Progenitor cell of endocrine pancreas (in vitro differentiated cells): ENCODE results near the gene PDXK. TPM values are rescaled to one million over a fixed set of nuclear protein-coding genes. Genes with fewer than 3 reads are reported as not detected.
A peak's percentile ranks its signal among the peaks of the same experiment; 100 is the strongest.

Source experiments
- DNase-seq: peaks from one replicate; pipeline ENCODE4 v3.0.0; 2021; ENCODE audit warnings: low spot score; ENCODE audit not compliant: unreplicated experiment
- H3K27ac Mint-ChIP-seq: 2 replicates; pipeline ENCODE4 v1.8.0; 2021; ENCODE audit warnings: mild to moderate bottlenecking, moderate library complexity, mixed read lengths
- H3K27me3 Mint-ChIP-seq: 2 replicates; pipeline ENCODE4 v1.8.0; 2021; ENCODE audit warnings: mixed read lengths
- H3K36me3 Mint-ChIP-seq: 2 replicates; pipeline ENCODE4 v1.8.0; 2022; ENCODE audit warnings: mixed read lengths; ENCODE audit not compliant: insufficient read depth
- H3K4me1 Mint-ChIP-seq: 2 replicates; pipeline ENCODE4 v1.8.0; 2021; ENCODE audit warnings: low read depth, mixed read lengths
- H3K4me3 Mint-ChIP-seq: 2 replicates; pipeline ENCODE4 v1.8.0; 2021; ENCODE audit warnings: low read depth, mild to moderate bottlenecking, moderate library complexity, mixed read lengths
- H3K9me3 Mint-ChIP-seq: 2 replicates; pipeline ENCODE4 v1.8.0; 2021; ENCODE audit warnings: low read depth, mixed read lengths
- total RNA-seq: library from RNA; stranded (reverse); gene quantifications from 2 replicates; pipeline ENCODE4 v1.2.1, GENCODE V29; 2021
- TF ChIP-seq, protein P1 (sequence below): fragments of 200-600 bp; sonication (generic); IDR thresholded peaks from one replicate; pipeline ENCODE4 v1.5.0; 2021; ENCODE audit warnings: antibody characterized with exemption, mild to moderate bottlenecking; ENCODE audit not compliant: unreplicated experiment

PDXK gene
- total RNA-seq, 1 donor from 2014 or later, result 57.6 TPM

DNA sequence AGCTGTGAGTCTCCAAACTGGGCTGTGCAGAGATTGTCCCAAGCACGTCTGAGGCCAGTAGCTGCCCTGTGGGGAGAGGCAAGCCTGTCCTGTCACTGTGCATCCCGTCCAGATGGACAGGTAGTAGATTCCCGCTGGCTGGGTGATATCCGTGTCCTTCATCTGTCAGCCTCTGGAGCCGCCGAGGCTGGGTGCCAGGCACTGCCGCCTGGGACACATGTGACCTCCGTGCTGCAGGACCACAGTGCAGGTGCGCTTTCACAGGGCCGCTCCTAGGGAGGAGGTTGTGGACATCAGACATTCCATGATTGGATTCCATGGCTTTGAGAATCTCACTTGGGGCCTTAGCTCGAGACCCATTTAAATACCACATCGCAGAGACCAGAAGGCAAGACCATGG, 4.7 kb downstream of the PDXK start:
- Mint-ChIP-seq H3K27me3 (no peaks in the 10 kb centered on the region), H3K36me3 (no peaks in the 10 kb centered on the region), H3K4me1 (peaks cover 11% of the 10 kb centered on the region), H3K9me3 (no peaks in the 10 kb centered on the region), H3K4me3 (no peak overlapping the region), H3K27ac (no peak overlapping the region)
- TF ChIP-seq, protein P1, sequence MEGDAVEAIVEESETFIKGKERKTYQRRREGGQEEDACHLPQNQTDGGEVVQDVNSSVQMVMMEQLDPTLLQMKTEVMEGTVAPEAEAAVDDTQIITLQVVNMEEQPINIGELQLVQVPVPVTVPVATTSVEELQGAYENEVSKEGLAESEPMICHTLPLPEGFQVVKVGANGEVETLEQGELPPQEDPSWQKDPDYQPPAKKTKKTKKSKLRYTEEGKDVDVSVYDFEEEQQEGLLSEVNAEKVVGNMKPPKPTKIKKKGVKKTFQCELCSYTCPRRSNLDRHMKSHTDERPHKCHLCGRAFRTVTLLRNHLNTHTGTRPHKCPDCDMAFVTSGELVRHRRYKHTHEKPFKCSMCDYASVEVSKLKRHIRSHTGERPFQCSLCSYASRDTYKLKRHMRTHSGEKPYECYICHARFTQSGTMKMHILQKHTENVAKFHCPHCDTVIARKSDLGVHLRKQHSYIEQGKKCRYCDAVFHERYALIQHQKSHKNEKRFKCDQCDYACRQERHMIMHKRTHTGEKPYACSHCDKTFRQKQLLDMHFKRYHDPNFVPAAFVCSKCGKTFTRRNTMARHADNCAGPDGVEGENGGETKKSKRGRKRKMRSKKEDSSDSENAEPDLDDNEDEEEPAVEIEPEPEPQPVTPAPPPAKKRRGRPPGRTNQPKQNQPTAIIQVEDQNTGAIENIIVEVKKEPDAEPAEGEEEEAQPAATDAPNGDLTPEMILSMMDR, result no peak
- no peak for DNase-seq

DNA sequence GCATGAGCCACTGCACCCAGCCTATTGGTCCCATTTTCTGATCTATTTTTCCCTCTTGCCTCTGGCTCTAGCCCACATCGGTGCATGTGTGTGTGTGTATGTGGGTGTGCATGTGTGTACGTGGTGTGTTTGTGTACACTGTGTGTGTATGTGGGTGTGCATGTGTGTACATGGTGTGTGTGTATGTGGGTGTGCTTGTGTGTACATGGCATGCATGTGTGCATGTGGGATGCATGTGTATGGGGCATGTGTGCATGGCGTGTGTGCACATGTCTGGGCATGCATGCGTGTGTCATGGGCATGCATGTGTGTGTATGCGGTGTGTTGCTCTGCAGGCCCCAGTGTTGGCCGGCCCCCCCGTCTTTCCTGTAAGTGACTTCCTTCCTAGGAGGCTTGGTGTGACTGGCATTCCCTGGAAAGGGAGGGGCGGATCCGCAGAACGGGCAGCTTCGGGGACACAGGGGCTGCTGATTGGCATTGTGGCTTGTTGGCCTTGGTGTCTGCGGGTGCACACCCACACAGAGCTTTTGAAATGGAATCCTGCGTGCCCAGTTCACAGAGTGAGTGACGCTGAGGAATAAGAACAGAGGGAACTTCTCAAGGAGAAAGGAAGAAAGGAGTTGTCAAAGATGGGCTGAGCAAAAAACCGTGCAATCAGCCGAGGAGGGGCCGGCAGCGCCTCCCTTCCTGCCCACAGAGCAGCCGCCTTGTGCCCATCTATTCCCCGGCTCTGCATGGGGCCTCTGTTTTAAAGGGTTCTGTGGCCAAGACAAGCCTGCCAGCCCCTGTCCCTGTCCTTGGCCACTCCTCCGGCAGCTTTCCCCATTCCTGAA, 8.0 kb downstream of the PDXK start:
- Mint-ChIP-seq H3K9me3 (no peaks in the 10 kb centered on the region), H3K4me1 (peaks cover 11% of the 10 kb centered on the region), H3K27ac (peak overlapping the region; percentile 67), H3K27me3 (no peaks in the 10 kb centered on the region), H3K4me3 (peak overlapping the region; percentile 52), H3K36me3 (no peaks in the 10 kb centered on the region)
- TF ChIP-seq, protein P1, result no peak
- no peak for DNase-seq

DNA sequence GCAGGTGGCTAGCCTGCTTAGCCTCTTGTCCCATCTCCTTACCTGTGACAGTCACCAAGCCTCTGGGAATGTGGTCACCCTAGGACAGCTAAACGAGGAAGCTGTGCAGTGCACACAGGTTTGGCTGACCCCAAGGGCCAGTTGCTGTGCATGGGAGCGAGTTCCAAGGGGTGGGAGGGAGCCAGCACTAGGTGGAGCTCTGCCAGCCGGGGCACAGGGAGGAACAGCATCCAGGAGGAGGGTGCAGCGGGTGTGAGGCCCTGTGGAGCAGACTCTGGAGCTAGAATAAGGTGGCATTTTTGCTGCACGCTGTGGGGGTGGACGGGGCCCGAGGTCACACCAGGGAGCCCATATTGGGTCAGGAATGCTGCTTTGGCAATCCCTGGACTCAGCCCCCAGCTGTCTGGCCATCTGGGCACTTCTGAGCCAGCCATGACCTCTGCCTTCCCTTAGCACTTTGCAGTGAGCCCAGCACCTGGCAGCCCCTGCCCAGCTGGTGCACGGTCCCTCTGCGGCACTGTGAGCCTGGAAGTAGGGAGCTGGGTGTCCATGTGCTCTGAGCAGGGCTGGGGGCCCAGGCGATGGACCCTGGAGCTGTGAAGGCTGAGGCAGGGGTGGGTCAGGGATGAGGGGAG, 8.7 kb downstream of the PDXK start:
- TF ChIP-seq, protein P1, result no peak
- peak overlapping the region; percentile 67 for H3K27ac Mint-ChIP-seq
- peaks cover 11% of the 10 kb centered on the region for H3K4me1 Mint-ChIP-seq
- no peaks in the 10 kb centered on the region for H3K36me3 Mint-ChIP-seq
- H3K9me3 Mint-ChIP-seq, result no peaks in the 10 kb centered on the region
- peak overlapping the region; percentile 29 for H3K4me3 Mint-ChIP-seq
- DNase-seq, result no peak
- no peaks in the 10 kb centered on the region for H3K27me3 Mint-ChIP-seq

DNA sequence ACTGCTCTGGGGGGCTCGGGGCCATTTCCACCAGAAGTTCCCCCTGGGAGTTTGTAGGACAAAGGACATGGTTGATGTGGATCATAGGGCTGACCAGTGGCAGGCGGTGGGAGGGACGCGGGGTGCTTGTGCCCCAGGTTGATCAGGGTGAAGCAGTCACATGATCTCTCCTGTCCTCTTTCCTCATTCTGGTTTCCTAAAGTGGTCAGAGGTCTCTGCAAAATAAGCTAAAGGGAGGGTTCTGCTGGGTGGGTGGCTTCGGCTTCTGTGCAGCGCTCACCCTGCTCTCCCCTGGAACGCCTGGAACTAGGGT, 9.2 kb downstream of the PDXK start:
- Mint-ChIP-seq H3K4me1 (peaks cover 11% of the 10 kb centered on the region), H3K27ac (peak overlapping the region; percentile 69), H3K9me3 (no peaks in the 10 kb centered on the region), H3K36me3 (no peaks in the 10 kb centered on the region), H3K27me3 (no peaks in the 10 kb centered on the region), H3K4me3 (peak overlapping the region; percentile 81)
- TF ChIP-seq, protein P1, result no peak
- DNase-seq, result no peak

DNA sequence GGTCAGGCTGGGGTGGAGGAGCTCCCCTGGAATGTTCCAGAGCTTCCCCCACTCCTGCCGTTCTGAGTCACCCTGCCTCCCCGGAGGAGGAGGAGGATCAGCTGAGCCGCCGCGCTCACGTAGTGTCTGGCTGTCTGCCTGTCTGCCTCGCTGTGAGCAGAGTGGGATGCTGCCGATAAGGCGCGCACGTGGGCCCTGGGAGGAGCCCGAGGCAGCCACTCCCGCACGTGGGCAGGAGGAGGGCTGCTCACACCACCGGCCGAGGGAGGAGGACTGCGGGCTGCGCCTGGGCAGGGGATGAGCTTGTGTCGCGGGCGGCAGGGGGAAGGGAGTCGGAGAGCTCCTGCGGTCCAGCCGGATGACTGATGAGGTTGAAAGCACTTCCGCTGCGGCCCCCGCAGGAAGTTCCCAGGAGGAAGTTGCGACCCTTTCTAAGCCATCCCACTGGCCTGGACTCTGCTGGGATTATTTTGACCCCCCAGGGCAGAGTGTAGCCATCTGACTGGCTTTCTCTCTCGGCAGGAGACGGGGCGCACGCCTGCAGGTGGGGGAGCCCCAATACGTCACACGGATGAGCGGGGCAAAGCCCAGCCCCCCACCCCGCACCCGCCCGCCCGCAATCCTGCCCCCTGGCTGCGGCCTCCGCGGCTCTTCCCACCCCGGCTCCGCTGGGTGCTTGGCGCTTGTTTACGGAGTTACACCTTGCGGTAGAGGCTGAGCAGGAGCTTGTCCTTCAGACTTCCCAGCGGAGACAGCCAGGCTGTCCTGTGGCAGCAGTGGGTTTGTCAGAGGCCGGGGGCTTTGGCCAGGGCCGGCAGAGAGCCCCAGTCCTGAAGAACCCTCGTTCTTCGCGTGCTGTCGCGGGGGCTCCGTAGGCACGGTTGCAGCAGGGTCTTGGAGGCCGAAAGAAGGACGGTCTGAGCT, 9.8 kb downstream of the PDXK start:
- H3K27me3 Mint-ChIP-seq, result no peaks in the 10 kb centered on the region
- H3K27ac Mint-ChIP-seq, result peak overlapping the region; percentile 92
- H3K4me1 Mint-ChIP-seq, result peaks cover 11% of the 10 kb centered on the region
- H3K36me3 Mint-ChIP-seq, result peaks cover 2% of the 10 kb centered on the region
- H3K4me3 Mint-ChIP-seq, result peak overlapping the region; percentile 81
- H3K9me3 Mint-ChIP-seq, result no peaks in the 10 kb centered on the region
- DNase-seq, result peak; percentile 49
- TF ChIP-seq, protein P1, result peak; percentile 63
